ENCODE data around the gene ARHGAP10.

- TF ChIP-seq POLR2AphosphoS5 (IDR thresholded peaks at IDR 0.05; ENCODE audit: low read depth, low read length) (no peak), CTCF (IDR thresholded peaks at IDR 0.05) (no peak), SIN3A (IDR thresholded peaks at IDR 0.05; ENCODE audit: borderline replicate concordance, insufficient read depth, low read depth, low read length) (no peak)
Observed at GRCh38 chr4:148004228-148004857, 272.5 kb downstream of the ARHGAP10 start.

Measured in Panc1 (cell line).